Gastroesophageal sphincter (tissue), 3 donors: ENCODE data around the gene SAPCD1.

Experiments used
- CTCF ChIP-seq, 4 experiments: fragments of 200-600 bp in 2 of 4; fragments of 450-650 bp in 2 of 4; sonication (generic) in 1 of 4; IDR thresholded peaks; one replicate each; pipeline ENCODE4 v1.5.1; 2017 to 2019; ENCODE audit warnings: antibody characterized with exemption in 4 of 4, mild to moderate bottlenecking in 2 of 4, moderate library complexity in 2 of 4
- POLR2A ChIP-seq, 2 donors: fragments of 450-650 bp; IDR thresholded peaks; one replicate each; pipeline ENCODE4 v1.6.1; 2017; ENCODE audit warnings: antibody characterized with exemption in 2 of 2, mild to moderate bottlenecking in 2 of 2, moderate library complexity in 1 of 2

GRCh38 chr6:31775184-31775583, 12.7 kb downstream of the SAPCD1 start:
- TF ChIP-seq CTCF (IDR thresholded peaks at IDR 0.05) (no peak), POLR2A (IDR thresholded peaks at IDR 0.05) (no peak)
